SK-N-SH (cell line): ENCODE results near the gene TYSND1.

Experiments used
- EZH2phosphoT487 ChIP-seq: fragments of 200-600 bp; sonication (generic); IDR thresholded peaks from 2 replicates; pipeline ENCODE4 v1.6.1; 2017; ENCODE audit warnings: low read depth, mixed run types, mild to moderate bottlenecking, antibody characterized with exemption, moderate library complexity, borderline replicate concordance
- JUND ChIP-seq: IDR thresholded peaks from 2 replicates; pipeline ENCODE4 v1.4.0; 2012
- POLR2AphosphoS5 ChIP-seq: IDR thresholded peaks from 2 replicates; pipeline ENCODE4 v1.6.1; 2012; ENCODE audit warnings: low read depth, low read length
- RAD21 ChIP-seq: IDR thresholded peaks from 2 replicates; pipeline ENCODE4 v1.6.1; 2012; ENCODE audit warnings: mild to moderate bottlenecking, low read length
- RFX5 ChIP-seq: IDR thresholded peaks from 2 replicates; pipeline ENCODE4 v1.6.1; 2012; ENCODE audit warnings: mild to moderate bottlenecking, improper control_type of control experiment, low read length
- SMC3 ChIP-seq: IDR thresholded peaks from 2 replicates; pipeline ENCODE4 v1.6.1; 2012; ENCODE audit warnings: low read depth, low read length, improper control_type of control experiment
- TAF1 ChIP-seq: IDR thresholded peaks from 2 replicates; pipeline ENCODE4 v1.6.1; 2012; ENCODE audit warnings: low read depth, mild to moderate bottlenecking, low read length, moderate library complexity, borderline replicate concordance
- TF ChIP-seq, protein P1 (sequence below): fragments of 200-600 bp; sonication (generic); IDR thresholded peaks from 2 replicates; pipeline ENCODE4 v1.6.1; 2017; ENCODE audit warnings: antibody characterized with exemption, mild to moderate bottlenecking, moderate library complexity
- TF ChIP-seq, protein P2 (sequence below): IDR thresholded peaks from 2 replicates; pipeline ENCODE4 v1.4.0; 2012; ENCODE audit warnings: low read depth, borderline replicate concordance

DNA sequence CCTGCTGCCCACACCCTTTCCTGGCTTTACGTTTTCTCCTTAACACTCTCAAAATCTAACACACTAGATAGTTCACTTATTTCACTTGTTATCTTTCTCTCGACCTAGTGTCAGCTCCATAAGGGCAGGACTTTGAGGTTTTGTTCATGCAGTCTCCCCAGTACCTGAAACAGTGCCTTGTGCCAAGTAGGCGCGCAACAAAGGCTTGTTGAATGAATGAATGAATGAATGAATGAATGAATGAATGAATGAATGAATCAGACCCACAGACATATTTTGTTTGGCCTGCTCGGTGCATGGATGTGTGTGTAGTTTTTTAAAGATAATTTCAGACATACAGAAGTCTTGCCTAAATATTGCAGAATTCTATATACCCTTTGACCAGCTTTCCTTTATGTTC is 6.2 kb downstream of the TYSND1 start:
- TF ChIP-seq JUND (no peak), TAF1 (no peak), SMC3 (no peak), POLR2AphosphoS5 (no peak), RFX5 (no peak), RAD21 (no peak), EZH2phosphoT487 (no peak)
- TF ChIP-seq, protein P1, sequence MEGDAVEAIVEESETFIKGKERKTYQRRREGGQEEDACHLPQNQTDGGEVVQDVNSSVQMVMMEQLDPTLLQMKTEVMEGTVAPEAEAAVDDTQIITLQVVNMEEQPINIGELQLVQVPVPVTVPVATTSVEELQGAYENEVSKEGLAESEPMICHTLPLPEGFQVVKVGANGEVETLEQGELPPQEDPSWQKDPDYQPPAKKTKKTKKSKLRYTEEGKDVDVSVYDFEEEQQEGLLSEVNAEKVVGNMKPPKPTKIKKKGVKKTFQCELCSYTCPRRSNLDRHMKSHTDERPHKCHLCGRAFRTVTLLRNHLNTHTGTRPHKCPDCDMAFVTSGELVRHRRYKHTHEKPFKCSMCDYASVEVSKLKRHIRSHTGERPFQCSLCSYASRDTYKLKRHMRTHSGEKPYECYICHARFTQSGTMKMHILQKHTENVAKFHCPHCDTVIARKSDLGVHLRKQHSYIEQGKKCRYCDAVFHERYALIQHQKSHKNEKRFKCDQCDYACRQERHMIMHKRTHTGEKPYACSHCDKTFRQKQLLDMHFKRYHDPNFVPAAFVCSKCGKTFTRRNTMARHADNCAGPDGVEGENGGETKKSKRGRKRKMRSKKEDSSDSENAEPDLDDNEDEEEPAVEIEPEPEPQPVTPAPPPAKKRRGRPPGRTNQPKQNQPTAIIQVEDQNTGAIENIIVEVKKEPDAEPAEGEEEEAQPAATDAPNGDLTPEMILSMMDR = no peak
- TF ChIP-seq, protein P2, sequence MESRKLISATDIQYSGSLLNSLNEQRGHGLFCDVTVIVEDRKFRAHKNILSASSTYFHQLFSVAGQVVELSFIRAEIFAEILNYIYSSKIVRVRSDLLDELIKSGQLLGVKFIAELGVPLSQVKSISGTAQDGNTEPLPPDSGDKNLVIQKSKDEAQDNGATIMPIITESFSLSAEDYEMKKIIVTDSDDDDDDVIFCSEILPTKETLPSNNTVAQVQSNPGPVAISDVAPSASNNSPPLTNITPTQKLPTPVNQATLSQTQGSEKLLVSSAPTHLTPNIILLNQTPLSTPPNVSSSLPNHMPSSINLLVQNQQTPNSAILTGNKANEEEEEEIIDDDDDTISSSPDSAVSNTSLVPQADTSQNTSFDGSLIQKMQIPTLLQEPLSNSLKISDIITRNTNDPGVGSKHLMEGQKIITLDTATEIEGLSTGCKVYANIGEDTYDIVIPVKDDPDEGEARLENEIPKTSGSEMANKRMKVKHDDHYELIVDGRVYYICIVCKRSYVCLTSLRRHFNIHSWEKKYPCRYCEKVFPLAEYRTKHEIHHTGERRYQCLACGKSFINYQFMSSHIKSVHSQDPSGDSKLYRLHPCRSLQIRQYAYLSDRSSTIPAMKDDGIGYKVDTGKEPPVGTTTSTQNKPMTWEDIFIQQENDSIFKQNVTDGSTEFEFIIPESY = no peak
